ENCODE measurements around the gene SMARCD3.

The SMARCD3 gene

DNA sequence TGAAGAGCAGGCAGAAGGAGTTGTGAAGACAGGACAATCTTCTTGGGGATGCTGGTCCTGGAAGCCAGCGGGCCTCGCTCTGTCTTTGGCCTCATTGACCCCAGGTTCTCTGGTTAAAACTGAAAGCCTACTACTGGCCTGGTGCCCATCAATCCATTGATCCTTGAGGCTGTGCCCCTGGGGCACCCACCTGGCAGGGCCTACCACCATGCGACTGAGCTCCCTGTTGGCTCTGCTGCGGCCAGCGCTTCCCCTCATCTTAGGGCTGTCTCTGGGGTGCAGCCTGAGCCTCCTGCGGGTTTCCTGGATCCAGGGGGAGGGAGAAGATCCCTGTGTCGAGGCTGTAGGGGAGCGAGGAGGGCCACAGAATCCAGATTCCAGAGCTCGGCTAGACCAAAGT is 14.7 kb downstream of the SMARCD3 start:
- Histone ChIP-seq H3K27me3 (replicated peaks in 2 of 5; ENCODE audit: control insufficient read depth in 4 of 5, insufficient read depth in 5 of 5, low read length in 4 of 5) (no peaks in the 10 kb centered on the region), H3K4me3 (ENCODE audit: control insufficient read depth in 1 of 7, extremely low read depth in 1 of 7, insufficient read depth in 4 of 7, low read depth in 2 of 7, low read length in 6 of 7) (peak overlapping the region in 6 of 7 experiments; percentile 92 to 98 (median 96)), H3K27ac (ENCODE audit: insufficient read depth in 1 of 2, low read depth in 1 of 2, low read length in 2 of 2, poor library complexity in 1 of 2, severe bottlenecking in 2 of 2) (peak overlapping the region; percentile 98), H3K4me1 (ENCODE audit: control extremely low read depth in 1 of 4, control insufficient read depth in 4 of 4, insufficient read depth in 4 of 4, low read length in 3 of 4) (peaks cover 8 to 30% (median 25%) of the 10 kb centered on the region in 4 experiments), H3K36me3 (ENCODE audit: control insufficient read depth in 4 of 4, insufficient read depth in 4 of 4, low read length in 3 of 4) (peaks cover 6 to 45% (median 36%) of the 10 kb centered on the region in 4 experiments), H3K9me3 (ENCODE audit: control extremely low read depth in 1 of 5, control insufficient read depth in 4 of 5, insufficient read depth in 2 of 5, low read depth in 1 of 5, low read length in 4 of 5) (no peaks in the 10 kb centered on the region)
- 57% methylated on average over 8 of the region's 9 CpGs for WGBS (ENCODE audit: insufficient coverage)
- ChIA-PET CTCF (interaction anchor here (1.0 to 5.8 kb wide), 2 partner anchors 12 kb away, joined by 3 to 72 read pairs; partner anchors contain the start of gene SMARCD3), POLR2A (interaction anchor here (1.9 to 3.4 kb wide), 2 partner anchors 10 to 26 kb away, joined by 6 to 15 read pairs; no protein-coding TSS in a partner anchor)
- DNase-seq: no peak

DNA sequence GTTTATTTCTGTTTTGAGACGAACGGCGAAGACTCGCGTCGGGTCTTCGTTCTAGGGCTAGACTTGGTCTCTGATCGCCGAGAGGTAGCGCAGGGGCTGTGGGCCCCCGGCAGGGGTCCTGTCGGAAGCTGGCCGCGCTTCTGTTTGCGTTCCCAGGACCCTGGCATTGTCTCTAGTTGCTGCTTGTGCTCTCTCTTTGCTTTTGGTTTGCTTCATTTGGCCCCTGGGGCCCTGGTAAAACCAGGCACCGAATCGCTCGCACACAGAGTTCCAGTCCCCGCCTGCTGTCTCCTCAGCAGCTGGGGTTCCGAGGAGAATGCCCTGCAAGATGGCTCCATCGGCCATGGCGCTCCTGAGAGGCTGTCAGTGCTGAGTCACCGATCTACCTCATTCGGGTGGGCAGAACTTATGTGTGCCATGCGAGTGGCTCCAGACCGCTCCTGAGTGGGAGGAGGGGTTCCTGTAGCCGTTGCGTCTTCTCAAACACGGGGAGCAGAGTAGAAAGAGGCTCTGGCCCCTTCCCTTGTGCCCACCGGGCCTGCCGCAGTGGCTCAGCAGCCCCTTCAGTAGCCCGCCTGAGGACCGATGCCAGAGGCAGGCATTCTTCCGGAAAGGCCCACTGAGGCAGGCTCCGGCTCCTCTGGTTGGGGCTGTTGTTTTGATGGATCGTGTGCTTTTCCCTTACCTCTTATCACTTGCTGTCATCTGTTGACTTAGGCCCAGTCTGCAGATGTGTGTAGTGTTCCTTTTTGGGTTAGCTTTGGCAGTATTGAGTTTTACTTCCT is 15.4 kb downstream of the SMARCD3 start:
- Histone ChIP-seq H3K36me3 (ENCODE audit: control insufficient read depth in 4 of 4, insufficient read depth in 4 of 4, low read length in 3 of 4) (peaks cover 6 to 38% (median 32%) of the 10 kb centered on the region in 4 experiments), H3K27me3 (replicated peaks in 2 of 5; ENCODE audit: control insufficient read depth in 4 of 5, insufficient read depth in 5 of 5, low read length in 4 of 5) (no peaks in the 10 kb centered on the region), H3K4me3 (ENCODE audit: control insufficient read depth in 1 of 7, extremely low read depth in 1 of 7, insufficient read depth in 4 of 7, low read depth in 2 of 7, low read length in 6 of 7) (peak overlapping the region; percentile 92 to 98 (median 97)), H3K4me1 (ENCODE audit: control extremely low read depth in 1 of 4, control insufficient read depth in 4 of 4, insufficient read depth in 4 of 4, low read length in 3 of 4) (peaks cover 8 to 31% (median 27%) of the 10 kb centered on the region in 4 experiments), H3K9me3 (ENCODE audit: control extremely low read depth in 1 of 5, control insufficient read depth in 4 of 5, insufficient read depth in 2 of 5, low read depth in 1 of 5, low read length in 4 of 5) (no peaks in the 10 kb centered on the region), H3K27ac (ENCODE audit: insufficient read depth in 1 of 2, low read depth in 1 of 2, low read length in 2 of 2, poor library complexity in 1 of 2, severe bottlenecking in 2 of 2) (peak overlapping the region; percentile 98)
- ChIA-PET CTCF (interaction anchor here (0.8 to 5.8 kb wide), 3 partner anchors 12 to 25 kb away, joined by 3 to 72 read pairs (median 5); partner anchors contain the start of gene SMARCD3), POLR2A (interaction anchor here (1.0 to 3.4 kb wide), 4 partner anchors 11 to 42 kb away, joined by 3 to 15 read pairs (median 5); no protein-coding TSS in a partner anchor)
- under 1% methylated on average over 36 of the region's 36 CpGs for WGBS (ENCODE audit: insufficient coverage)
- DNase-seq: peak; percentile 93 to 97 (median 96)

DNA sequence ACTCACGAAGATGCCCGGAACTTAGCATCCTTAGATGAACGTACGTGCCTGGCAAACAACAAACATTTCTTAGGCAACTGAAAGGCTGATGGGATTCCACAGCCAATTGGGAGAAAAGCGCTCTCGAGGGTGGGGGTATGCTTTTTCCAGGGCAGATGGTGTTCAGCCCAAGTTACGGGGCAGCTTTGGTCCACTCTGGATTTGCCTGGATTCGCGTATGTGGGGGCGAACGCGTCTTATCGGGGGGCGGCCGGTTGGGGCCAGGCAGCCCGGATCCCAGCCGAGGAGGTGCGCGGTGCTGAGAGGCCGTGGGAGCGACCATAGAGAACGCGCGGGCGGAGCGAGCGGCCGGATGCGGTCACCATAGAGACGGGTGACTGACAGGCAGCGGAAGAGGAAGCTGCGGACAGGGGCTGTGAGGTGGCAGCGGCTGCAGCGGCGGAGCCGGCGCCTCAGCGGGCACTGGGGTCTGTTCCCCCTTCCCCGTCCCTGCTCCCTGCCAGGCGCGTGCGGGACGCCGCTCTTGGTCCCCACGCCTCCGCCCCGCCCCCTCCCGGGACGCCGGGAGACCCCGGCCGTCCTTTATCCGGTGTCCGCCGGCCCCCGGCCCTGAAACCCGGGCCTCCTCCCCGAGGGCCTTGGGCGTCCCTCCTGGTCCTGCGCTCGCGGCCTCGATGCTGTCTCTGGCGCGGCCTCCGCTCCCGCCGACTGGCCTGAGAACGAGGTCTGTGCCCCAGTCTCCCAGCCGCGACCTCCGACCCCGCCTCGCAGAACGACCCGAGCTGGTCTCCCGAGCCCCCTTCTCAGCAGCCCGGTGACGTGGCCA is 16.2 kb downstream of the SMARCD3 start, which contains the start of gene CHPF2:
Gene CHPF2, plus strand, starts transcription at position 393 of the 826 bp plus-strand sequence. CDS start 1,529 bp downstream, outside the sequence.
- Histone ChIP-seq H3K36me3 (ENCODE audit: control insufficient read depth in 4 of 4, insufficient read depth in 4 of 4, low read length in 3 of 4) (peaks cover 6 to 30% (median 24%) of the 10 kb centered on the region in 4 experiments), H3K4me1 (ENCODE audit: control extremely low read depth in 1 of 4, control insufficient read depth in 4 of 4, insufficient read depth in 4 of 4, low read length in 3 of 4) (peaks cover 8 to 36% (median 34%) of the 10 kb centered on the region in 4 experiments), H3K9me3 (ENCODE audit: control extremely low read depth in 1 of 5, control insufficient read depth in 4 of 5, insufficient read depth in 2 of 5, low read depth in 1 of 5, low read length in 4 of 5) (no peaks in the 10 kb centered on the region), H3K27ac (ENCODE audit: insufficient read depth in 1 of 2, low read depth in 1 of 2, low read length in 2 of 2, poor library complexity in 1 of 2, severe bottlenecking in 2 of 2) (peak within 1 kb of the TSS; percentile 98), H3K27me3 (replicated peaks in 2 of 5; ENCODE audit: control insufficient read depth in 4 of 5, insufficient read depth in 5 of 5, low read length in 4 of 5) (no peaks in the 10 kb centered on the region), H3K4me3 (ENCODE audit: control insufficient read depth in 1 of 7, extremely low read depth in 1 of 7, insufficient read depth in 4 of 7, low read depth in 2 of 7, low read length in 6 of 7) (peak within 1 kb of the TSS; percentile 92 to 98 (median 97))
- ChIA-PET CTCF (interaction anchor here (0.8 to 5.8 kb wide), 3 partner anchors 13 to 24 kb away, joined by 3 to 72 read pairs (median 5); partner anchors contain the start of gene SMARCD3), POLR2A (interaction anchor here (1.0 to 3.4 kb wide), 4 partner anchors 11 to 43 kb away, joined by 3 to 15 read pairs (median 5); no protein-coding TSS in a partner anchor)
- WGBS (ENCODE audit: insufficient coverage): under 1% methylated on average over 79 of the region's 79 CpGs
- peak; percentile 90 to 95 (median 94) for DNase-seq

DNA sequence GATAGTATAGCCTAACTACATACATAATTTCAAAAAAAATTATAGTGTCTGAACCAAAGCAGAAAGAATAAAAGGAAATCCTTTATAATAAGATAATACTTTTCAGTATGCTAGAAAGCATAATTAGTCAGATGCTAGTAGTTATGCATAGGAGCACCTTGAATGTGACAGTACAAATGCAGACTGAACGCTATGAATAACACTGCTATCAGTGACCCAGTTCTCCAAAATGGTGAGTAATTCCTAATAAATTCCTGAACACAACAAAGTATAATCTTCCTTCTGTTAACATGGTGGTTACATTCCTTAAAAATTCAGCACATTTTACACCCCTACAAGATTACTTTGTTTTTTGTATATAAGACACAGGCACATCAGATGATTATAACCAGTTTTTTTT is 17.4 kb downstream of the SMARCD3 start:
- POLR2A ChIA-PET: no interaction called here
- Histone ChIP-seq H3K27ac (ENCODE audit: insufficient read depth in 1 of 2, low read depth in 1 of 2, low read length in 2 of 2, poor library complexity in 1 of 2, severe bottlenecking in 2 of 2) (no peak overlapping the region), H3K27me3 (replicated peaks in 2 of 5; ENCODE audit: control insufficient read depth in 4 of 5, insufficient read depth in 5 of 5, low read length in 4 of 5) (no peaks in the 10 kb centered on the region), H3K4me1 (ENCODE audit: control extremely low read depth in 1 of 4, control insufficient read depth in 4 of 4, insufficient read depth in 4 of 4, low read length in 3 of 4) (peaks cover 13 to 43% (median 40%) of the 10 kb centered on the region in 4 experiments), H3K9me3 (ENCODE audit: control extremely low read depth in 1 of 5, control insufficient read depth in 4 of 5, insufficient read depth in 2 of 5, low read depth in 1 of 5, low read length in 4 of 5) (no peaks in the 10 kb centered on the region), H3K36me3 (ENCODE audit: control insufficient read depth in 4 of 4, insufficient read depth in 4 of 4, low read length in 3 of 4) (peaks cover 4 to 18% (median 12%) of the 10 kb centered on the region in 4 experiments), H3K4me3 (ENCODE audit: control insufficient read depth in 1 of 7, extremely low read depth in 1 of 7, insufficient read depth in 4 of 7, low read depth in 2 of 7, low read length in 6 of 7) (no peak overlapping the region)
- CTCF ChIA-PET: no interaction called here
- DNase-seq: no peak
- WGBS (ENCODE audit: insufficient coverage): 100% methylated on average over 1 of the region's 1 CpG

DNA sequence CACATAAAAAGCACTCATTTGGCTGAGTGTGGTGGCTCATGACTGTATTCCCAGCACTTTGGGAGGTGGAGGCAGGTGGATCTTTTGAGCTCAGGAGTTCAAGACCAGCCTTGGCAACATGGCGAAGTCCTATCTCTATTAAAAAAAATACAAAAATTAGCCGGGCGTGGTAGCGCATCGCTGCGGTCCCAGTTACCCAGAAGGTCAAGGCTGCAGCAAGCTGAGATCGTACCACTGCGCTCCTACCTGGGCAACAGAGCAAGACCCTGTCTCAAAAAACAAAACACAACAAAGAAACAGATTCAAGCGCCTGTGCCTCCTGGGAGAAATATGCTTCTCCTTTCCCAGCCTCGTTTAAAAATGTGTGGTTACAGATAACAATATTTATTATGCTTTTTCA is 19.2 kb downstream of the SMARCD3 start:
- H3K27me3 ChIP-seq (replicated peaks in 2 of 5; ENCODE audit: control insufficient read depth in 4 of 5, insufficient read depth in 5 of 5, low read length in 4 of 5): no peaks in the 10 kb centered on the region
- H3K9me3 ChIP-seq (ENCODE audit: control extremely low read depth in 1 of 5, control insufficient read depth in 4 of 5, insufficient read depth in 2 of 5, low read depth in 1 of 5, low read length in 4 of 5): no peaks in the 10 kb centered on the region
- no peak overlapping the region for H3K27ac ChIP-seq (ENCODE audit: insufficient read depth in 1 of 2, low read depth in 1 of 2, low read length in 2 of 2, poor library complexity in 1 of 2, severe bottlenecking in 2 of 2)
- H3K4me1 ChIP-seq (ENCODE audit: control extremely low read depth in 1 of 4, control insufficient read depth in 4 of 4, insufficient read depth in 4 of 4, low read length in 3 of 4): peaks cover 19 to 43% (median 36%) of the 10 kb centered on the region in 4 experiments
- ChIA-PET POLR2A (no interaction called here), CTCF (interaction anchor here (1.2 to 2.0 kb wide), 3 partner anchors 8 to 24 kb away, joined by 3 to 8 read pairs (median 3); no protein-coding TSS in a partner anchor)
- peaks cover 0 to 14% (median 11%) of the 10 kb centered on the region in 4 experiments for H3K36me3 ChIP-seq (ENCODE audit: control insufficient read depth in 4 of 4, insufficient read depth in 4 of 4, low read length in 3 of 4)
- WGBS (ENCODE audit: insufficient coverage): 98% methylated on average over 8 of the region's 10 CpGs
- no peak overlapping the region for H3K4me3 ChIP-seq (ENCODE audit: control insufficient read depth in 1 of 7, extremely low read depth in 1 of 7, insufficient read depth in 4 of 7, low read depth in 2 of 7, low read length in 6 of 7)
- DNase-seq: no peak

DNA sequence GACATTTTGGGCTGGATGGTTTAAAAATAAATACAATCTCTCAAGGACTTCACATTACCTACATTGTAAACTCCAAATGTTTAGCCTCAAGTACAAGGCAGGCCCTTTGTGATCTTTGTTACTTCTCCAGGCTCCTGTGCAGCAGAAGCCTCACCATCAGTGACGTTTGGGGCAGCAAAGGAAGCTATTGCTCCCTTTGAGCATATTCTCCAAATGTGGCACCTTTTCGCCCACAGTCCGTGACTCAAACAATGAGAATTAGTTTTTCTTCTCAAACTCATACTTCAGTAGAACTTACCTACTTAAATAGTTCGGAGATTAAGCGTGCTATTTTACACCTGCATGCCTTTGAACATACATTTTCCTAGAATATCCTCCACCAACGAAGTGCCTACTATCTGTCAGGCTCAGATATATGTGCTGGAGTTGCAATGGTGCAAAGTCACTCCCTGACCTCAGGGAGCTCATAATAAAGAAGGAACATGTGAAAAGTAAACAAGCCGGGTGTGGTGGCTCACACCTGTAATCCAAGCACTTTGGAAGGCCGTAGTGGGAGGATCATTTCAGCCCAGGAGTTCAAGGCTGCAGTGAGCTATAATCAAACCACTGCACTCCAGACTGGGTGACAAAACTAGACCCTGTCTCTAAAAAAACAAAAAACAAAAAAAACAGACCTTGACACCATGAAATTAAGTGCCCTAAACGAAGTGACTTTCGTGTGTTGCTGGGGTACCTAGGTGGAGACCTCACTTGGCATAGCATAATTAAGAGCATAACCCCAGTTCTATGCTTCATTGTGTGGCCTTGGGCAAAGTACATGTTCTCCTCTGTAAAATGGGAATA is 20.2 kb downstream of the SMARCD3 start:
- ChIA-PET POLR2A (no interaction called here), CTCF (interaction anchor here (1.2 to 2.0 kb wide), 6 partner anchors 9 to 24 kb away, joined by 3 to 8 read pairs (median 5); no protein-coding TSS in a partner anchor)
- peak overlapping the region in 6 of 7 experiments; percentile 88 to 98 (median 92) for H3K4me3 ChIP-seq (ENCODE audit: control insufficient read depth in 1 of 7, extremely low read depth in 1 of 7, insufficient read depth in 4 of 7, low read depth in 2 of 7, low read length in 6 of 7)
- peaks cover 2 to 22% (median 20%) of the 10 kb centered on the region in 4 experiments for H3K36me3 ChIP-seq (ENCODE audit: control insufficient read depth in 4 of 4, insufficient read depth in 4 of 4, low read length in 3 of 4)
- H3K27me3 ChIP-seq (replicated peaks in 2 of 5; ENCODE audit: control insufficient read depth in 4 of 5, insufficient read depth in 5 of 5, low read length in 4 of 5): no peaks in the 10 kb centered on the region
- 89% methylated on average over 7 of the region's 10 CpGs for WGBS (ENCODE audit: insufficient coverage)
- DNase-seq: no peak
- no peaks in the 10 kb centered on the region for H3K9me3 ChIP-seq (ENCODE audit: control extremely low read depth in 1 of 5, control insufficient read depth in 4 of 5, insufficient read depth in 2 of 5, low read depth in 1 of 5, low read length in 4 of 5)
- H3K27ac ChIP-seq (ENCODE audit: insufficient read depth in 1 of 2, low read depth in 1 of 2, low read length in 2 of 2, poor library complexity in 1 of 2, severe bottlenecking in 2 of 2): peak overlapping the region; percentile 20 to 79
- peaks cover 15 to 33% (median 26%) of the 10 kb centered on the region in 4 experiments for H3K4me1 ChIP-seq (ENCODE audit: control extremely low read depth in 1 of 4, control insufficient read depth in 4 of 4, insufficient read depth in 4 of 4, low read length in 3 of 4)

Measured in common myeloid progenitor, CD34-positive (primary cell).